A673 (cell line): Measurements from ENCODE around the gene RASD2. TPM values are rescaled to one million over a fixed set of nuclear protein-coding genes. Genes with fewer than 3 reads are reported as not detected.

Experiments
- BruUV-seq: library from RNA; stranded (reverse); fragments of 400-500 nt; replicated peaks from 2 replicates; lab custom pipeline; 2021; lab: Mats Ljungman, UMichigan
- CTCF ChIA-PET: fragments of 300-600 bp; sonication (Branson Sonifier 250); formaldehyde crosslinking; loops from one replicate; lab custom pipeline; 2022; ENCODE audit warnings: antibody characterized with exemption; lab: Charles Lee
- POLR2A ChIA-PET: fragments of 300-600 bp; sonication (Branson Sonifier 250); formaldehyde crosslinking; loops from one replicate; lab custom pipeline; 2022; ENCODE audit warnings: antibody characterized with exemption; ENCODE audit not compliant: low non-redundant PET; lab: Charles Lee
- DNase-seq: peaks from one replicate; pipeline ENCODE4 v3.0.0-alpha.2; 2015; ENCODE audit warnings: low spot score
- H3K27ac ChIP-seq: fragments of 200-600 bp; sonication (generic); 2 replicates; pipeline ENCODE4 v1.5.1; 2016; ENCODE audit warnings: mixed run types, low read depth, mild to moderate bottlenecking, mixed read lengths, antibody characterized with exemption, low read length; ENCODE audit not compliant: poor library complexity, severe bottlenecking
- H3K27me3 ChIP-seq: fragments of 200-600 bp; sonication (generic); replicated peaks from 2 replicates; pipeline ENCODE4 v1.6.1; 2017; ENCODE audit warnings: mixed run types, low read depth, mild to moderate bottlenecking, mixed read lengths, antibody characterized with exemption, low read length; ENCODE audit not compliant: insufficient read depth, poor library complexity
- H3K36me3 ChIP-seq: fragments of 200-600 bp; sonication (generic); 2 replicates; pipeline ENCODE4 v1.6.1; 2016; ENCODE audit warnings: mixed run types, mild to moderate bottlenecking, mixed read lengths, antibody characterized with exemption, low read length; ENCODE audit not compliant: insufficient read depth, poor library complexity, severe bottlenecking
- H3K4me1 ChIP-seq: fragments of 200-600 bp; sonication (generic); 2 replicates; pipeline ENCODE4 v1.6.1; 2017; ENCODE audit warnings: mixed run types, mild to moderate bottlenecking, mixed read lengths, antibody characterized with exemption, low read length; ENCODE audit not compliant: insufficient read depth, poor library complexity, severe bottlenecking
- H3K4me3 ChIP-seq: fragments of 200-600 bp; sonication (generic); 2 replicates; pipeline ENCODE4 v1.5.1; 2016; ENCODE audit warnings: low read depth, mixed run types, mild to moderate bottlenecking, mixed read lengths, low read length; ENCODE audit not compliant: poor library complexity, severe bottlenecking
- H3K9me3 ChIP-seq: fragments of 200-600 bp; sonication (generic); 2 replicates; pipeline ENCODE4 v1.6.1; 2016; ENCODE audit warnings: mixed run types, low read depth, mild to moderate bottlenecking, mixed read lengths, antibody characterized with exemption, low read length; ENCODE audit not compliant: poor library complexity, severe bottlenecking
- EZH2 ChIP-seq: fragments of 200-600 bp; sonication (generic); IDR thresholded peaks from 2 replicates; pipeline ENCODE4 v1.6.1; 2017; ENCODE audit warnings: borderline replicate concordance, low read depth, mild to moderate bottlenecking, mixed read lengths, antibody characterized with exemption, low read length; ENCODE audit not compliant: poor library complexity, severe bottlenecking
- intact Hi-C: fragments of 100-400 bp; cut with micrococcal nuclease; formaldehyde crosslinking; loops from one replicate; pipeline ENCODE4 v1.10.0; 2022; ENCODE audit not compliant: unreplicated experiment
- total RNA-seq: library from RNA; stranded (reverse); gene quantifications from 2 replicates; pipeline ENCODE4 v1.2.3, GENCODE V29; 2021
- TF ChIP-seq, protein P1 (sequence below): fragments of 300-800, 200-600 bp; sonication (generic); conservative IDR thresholded peaks from 2 replicates; pipeline ENCODE4 v1.5.1; 2017; ENCODE audit warnings: low read depth, mild to moderate bottlenecking, antibody characterized with exemption, low read length, moderate library complexity, mixed read lengths

Gene RASD2
- total RNA-seq, 1 experiment from 2014 or later = 1.3 TPM

DNA sequence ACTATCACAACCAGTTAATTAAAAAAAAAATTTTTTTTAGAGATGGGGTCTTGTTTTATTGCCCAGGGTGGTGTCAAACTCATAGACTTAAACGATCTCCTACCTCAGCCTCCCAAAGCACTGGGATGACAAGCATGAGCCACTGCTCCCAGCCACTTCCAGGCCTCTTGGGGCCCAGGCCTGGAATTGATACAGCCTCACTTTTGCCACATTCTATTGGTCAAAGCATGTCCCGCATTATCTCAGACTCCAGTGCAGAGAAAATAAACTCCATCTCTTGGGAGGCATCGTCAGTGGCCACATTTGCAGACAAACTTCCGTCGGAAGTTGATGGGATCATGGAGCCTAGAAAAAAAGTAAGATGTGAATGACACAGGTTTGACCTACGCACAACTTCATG, 9.4 kb upstream of the RASD2 start:
- BruUV-seq = no TSS peak
- TF ChIP-seq, protein P1, sequence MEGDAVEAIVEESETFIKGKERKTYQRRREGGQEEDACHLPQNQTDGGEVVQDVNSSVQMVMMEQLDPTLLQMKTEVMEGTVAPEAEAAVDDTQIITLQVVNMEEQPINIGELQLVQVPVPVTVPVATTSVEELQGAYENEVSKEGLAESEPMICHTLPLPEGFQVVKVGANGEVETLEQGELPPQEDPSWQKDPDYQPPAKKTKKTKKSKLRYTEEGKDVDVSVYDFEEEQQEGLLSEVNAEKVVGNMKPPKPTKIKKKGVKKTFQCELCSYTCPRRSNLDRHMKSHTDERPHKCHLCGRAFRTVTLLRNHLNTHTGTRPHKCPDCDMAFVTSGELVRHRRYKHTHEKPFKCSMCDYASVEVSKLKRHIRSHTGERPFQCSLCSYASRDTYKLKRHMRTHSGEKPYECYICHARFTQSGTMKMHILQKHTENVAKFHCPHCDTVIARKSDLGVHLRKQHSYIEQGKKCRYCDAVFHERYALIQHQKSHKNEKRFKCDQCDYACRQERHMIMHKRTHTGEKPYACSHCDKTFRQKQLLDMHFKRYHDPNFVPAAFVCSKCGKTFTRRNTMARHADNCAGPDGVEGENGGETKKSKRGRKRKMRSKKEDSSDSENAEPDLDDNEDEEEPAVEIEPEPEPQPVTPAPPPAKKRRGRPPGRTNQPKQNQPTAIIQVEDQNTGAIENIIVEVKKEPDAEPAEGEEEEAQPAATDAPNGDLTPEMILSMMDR = no peak
- no peak for TF ChIP-seq EZH2
- no peak for DNase-seq

DNA sequence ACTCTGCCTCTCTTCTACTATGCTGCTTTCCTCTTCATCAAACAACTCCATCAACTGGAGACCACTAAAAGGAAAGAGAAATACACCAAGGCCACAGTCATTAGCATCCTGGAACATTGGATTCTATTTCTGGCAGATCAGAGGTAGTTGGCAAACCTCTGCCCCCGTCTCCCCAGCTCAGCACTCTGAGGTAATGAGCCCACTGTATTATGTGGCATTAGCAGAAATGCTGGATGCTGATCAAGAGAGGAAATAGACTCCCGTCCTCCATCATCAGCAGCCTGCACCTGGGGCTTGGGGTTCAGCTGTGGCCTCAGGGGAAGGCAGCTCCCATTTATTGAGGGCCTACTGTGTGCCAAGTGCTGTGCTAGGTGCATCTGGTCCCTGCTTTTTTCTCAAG, 9.0 kb upstream of the RASD2 start:
- CTCF ChIA-PET = no interaction called here
- Histone ChIP-seq H3K36me3 (no peaks in the 10 kb centered on the region), H3K27ac (no peak overlapping the region), H3K4me3 (no peak overlapping the region), H3K27me3 (no peaks in the 10 kb centered on the region), H3K4me1 (no peaks in the 10 kb centered on the region), H3K9me3 (no peaks in the 10 kb centered on the region)
- POLR2A ChIA-PET = no interaction called here
- TF ChIP-seq, protein P1 = no peak
- no peak for TF ChIP-seq EZH2
- intact Hi-C loops = no loop called here
- no TSS peak for BruUV-seq
- no peak for DNase-seq

More for the DNA sequence above, 9.4 kb upstream of the RASD2 start:
- Histone ChIP-seq H3K4me3 (no peak overlapping the region), H3K27me3 (no peaks in the 10 kb centered on the region), H3K27ac (no peak overlapping the region), H3K4me1 (no peaks in the 10 kb centered on the region), H3K9me3 (no peaks in the 10 kb centered on the region), H3K36me3 (no peaks in the 10 kb centered on the region)
- CTCF ChIA-PET = no interaction called here
- intact Hi-C loops = no loop called here
- POLR2A ChIA-PET = no interaction called here

DNA sequence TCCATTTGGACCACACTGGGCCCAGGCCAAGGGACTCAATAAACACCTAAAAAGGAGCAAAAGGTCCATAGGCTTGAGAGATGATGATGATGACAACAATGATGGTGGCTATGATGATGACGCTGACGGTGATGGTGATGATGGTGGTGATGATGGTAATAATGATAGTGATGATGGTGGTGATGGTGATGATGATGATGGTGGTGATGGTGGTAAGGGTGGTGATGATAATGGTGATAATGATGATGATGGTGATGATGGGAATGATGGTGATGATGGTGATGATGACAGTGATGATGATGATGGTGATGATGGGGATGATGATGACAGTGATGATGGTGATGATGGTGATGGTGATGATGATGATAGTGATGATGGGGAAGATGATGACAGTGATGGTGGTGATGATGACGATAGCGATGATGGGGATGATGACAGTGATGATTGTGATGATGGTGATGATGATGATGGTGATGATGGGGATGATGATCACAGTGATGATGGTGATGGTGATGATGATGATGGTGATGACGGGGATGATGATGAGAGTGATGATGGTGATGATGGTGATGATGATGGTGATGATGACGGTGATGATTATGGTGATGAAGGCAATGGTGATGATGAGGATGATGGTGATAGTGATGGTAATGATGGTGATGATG, 7.1 kb upstream of the RASD2 start:
- TF ChIP-seq, protein P1 = no peak
- DNase-seq = no peak
- H3K4me1 ChIP-seq = peaks cover 10% of the 10 kb centered on the region
- BruUV-seq = no TSS peak
- intact Hi-C loops = no loop called here
- ChIA-PET POLR2A (no interaction called here), CTCF (no interaction called here)
- H3K27me3 ChIP-seq = no peaks in the 10 kb centered on the region
- H3K27ac ChIP-seq = no peak overlapping the region
- H3K4me3 ChIP-seq = no peak overlapping the region
- no peaks in the 10 kb centered on the region for H3K9me3 ChIP-seq
- no peaks in the 10 kb centered on the region for H3K36me3 ChIP-seq
